ENCODE results near the gene CMTM7.

- TF ChIP-seq ZEB2 (tag by site-specific recombination; IDR thresholded peaks at IDR 0.05) (no peak), CTCF (tag by site-specific recombination; IDR thresholded peaks at IDR 0.05) (no peak), ZNF341 (tag by site-specific recombination; IDR thresholded peaks at IDR 0.05; ENCODE audit: low read depth) (no peak), KLF10 (tag by site-specific recombination; IDR thresholded peaks at IDR 0.05) (no peak), ZNF785 (tag by site-specific recombination; IDR thresholded peaks at IDR 0.05) (no peak), ZNF24 (tag by site-specific recombination; IDR thresholded peaks at IDR 0.05) (no peak), ZSCAN5A (tag by site-specific recombination; IDR thresholded peaks at IDR 0.05) (no peak), ZBTB6 (tag by site-specific recombination; IDR thresholded peaks at IDR 0.05) (no peak)
Measured at GRCh38 chr3:32414522-32415202, 23.0 kb downstream of the CMTM7 start.

Measured in HEK293 (cell line).